ENCODE measurements around the gene HOXC12. TPM values are rescaled to one million over a fixed set of nuclear protein-coding genes. Genes with fewer than 3 reads are reported as not detected.

The HOXC12 gene
- total RNA-seq, 4 donors from 2014 or later, result not detected

DNA sequence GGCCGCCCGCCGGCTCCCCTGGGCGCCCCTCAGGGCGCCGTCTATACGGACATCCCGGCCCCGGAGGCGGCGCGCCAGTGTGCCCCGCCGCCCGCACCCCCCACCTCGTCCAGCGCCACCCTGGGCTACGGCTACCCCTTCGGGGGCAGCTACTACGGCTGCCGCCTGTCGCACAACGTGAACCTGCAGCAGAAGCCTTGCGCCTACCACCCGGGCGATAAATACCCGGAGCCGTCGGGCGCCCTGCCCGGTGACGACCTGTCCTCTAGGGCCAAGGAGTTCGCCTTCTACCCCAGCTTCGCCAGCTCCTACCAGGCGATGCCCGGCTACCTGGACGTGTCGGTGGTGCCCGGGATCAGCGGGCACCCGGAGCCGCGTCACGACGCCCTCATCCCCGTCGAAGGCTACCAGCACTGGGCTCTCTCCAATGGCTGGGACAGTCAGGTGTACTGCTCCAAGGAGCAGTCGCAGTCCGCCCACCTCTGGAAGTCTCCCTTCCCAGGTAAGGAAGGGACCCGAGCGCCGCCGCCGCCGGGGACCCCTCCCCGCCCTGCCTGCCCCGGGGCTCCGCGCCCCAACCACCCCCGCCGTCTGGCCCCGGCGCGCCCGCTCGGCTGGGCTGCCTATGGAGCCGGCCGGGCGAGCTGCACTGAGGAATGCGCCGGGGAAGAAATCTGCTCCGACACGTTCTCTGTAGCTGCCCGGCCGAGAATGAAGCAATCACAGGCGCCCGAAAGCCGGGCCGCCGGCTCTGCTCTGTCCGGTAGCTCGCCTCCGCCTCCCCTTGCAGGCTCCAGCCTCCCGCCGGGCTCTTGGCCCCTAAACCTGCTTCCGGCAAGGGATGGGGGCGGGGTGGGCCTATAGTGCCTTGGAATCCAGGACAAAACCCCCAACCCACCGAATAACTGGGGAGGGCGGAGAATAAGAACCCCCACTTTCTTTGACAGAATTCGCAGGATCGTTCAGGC lies 15.3 kb upstream of the HOXC12 start:
- Histone ChIP-seq H3K4me3 (no peak overlapping the region), H3K27me3 (peaks cover 0 to 77% of the 10 kb centered on the region in 2 donors)
- DNase-seq, result peak in 1 of 3 donors; percentile 43

DNA sequence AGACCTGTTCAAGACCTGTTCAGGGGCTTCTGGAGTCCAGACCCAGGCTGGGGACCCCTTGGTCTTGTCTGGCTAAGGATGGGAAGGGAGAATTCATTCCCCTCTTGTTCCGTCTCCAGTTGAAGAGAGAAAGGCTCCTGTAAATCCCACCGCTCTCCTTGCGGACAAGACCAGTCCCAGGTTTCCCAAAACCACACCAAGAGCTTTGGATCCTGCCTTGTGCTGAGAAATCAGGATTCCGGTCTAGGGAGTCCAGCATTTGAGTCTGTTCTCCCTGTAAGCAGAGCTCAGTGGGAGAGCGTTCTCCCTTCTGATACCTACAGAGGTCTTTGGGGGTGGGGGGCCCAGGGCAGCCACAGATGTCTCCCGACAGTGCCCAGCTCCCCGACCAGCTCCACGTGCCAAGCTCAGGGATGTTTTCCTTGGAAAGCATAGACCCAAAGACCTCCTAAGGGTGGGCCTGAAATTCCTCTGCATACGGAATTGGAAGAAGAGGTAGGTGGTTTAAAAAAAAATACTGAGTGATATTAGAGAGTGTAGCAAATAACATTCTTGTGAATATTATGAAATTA lies 14.2 kb upstream of the HOXC12 start:
- Histone ChIP-seq H3K27me3 (peaks cover 0 to 83% of the 10 kb centered on the region in 2 donors), H3K9me3 (peaks cover 0 to 9% (median 0%) of the 10 kb centered on the region in 4 donors), H3K4me3 (no peak overlapping the region), H3K36me3 (no peaks in the 10 kb centered on the region), H3K4me1 (peaks cover 0 to 13% (median 0%) of the 10 kb centered on the region in 4 donors), H3K27ac (no peak overlapping the region)
- TF ChIP-seq, protein P1, sequence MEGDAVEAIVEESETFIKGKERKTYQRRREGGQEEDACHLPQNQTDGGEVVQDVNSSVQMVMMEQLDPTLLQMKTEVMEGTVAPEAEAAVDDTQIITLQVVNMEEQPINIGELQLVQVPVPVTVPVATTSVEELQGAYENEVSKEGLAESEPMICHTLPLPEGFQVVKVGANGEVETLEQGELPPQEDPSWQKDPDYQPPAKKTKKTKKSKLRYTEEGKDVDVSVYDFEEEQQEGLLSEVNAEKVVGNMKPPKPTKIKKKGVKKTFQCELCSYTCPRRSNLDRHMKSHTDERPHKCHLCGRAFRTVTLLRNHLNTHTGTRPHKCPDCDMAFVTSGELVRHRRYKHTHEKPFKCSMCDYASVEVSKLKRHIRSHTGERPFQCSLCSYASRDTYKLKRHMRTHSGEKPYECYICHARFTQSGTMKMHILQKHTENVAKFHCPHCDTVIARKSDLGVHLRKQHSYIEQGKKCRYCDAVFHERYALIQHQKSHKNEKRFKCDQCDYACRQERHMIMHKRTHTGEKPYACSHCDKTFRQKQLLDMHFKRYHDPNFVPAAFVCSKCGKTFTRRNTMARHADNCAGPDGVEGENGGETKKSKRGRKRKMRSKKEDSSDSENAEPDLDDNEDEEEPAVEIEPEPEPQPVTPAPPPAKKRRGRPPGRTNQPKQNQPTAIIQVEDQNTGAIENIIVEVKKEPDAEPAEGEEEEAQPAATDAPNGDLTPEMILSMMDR (IDR thresholded peaks at IDR 0.05), result no peak
- TF ChIP-seq POLR2A (IDR thresholded peaks at IDR 0.05), result no peak
- DNase-seq, result peak in 1 of 3 donors; percentile 11

More for the DNA sequence above, 15.3 kb upstream of the HOXC12 start:
- Histone ChIP-seq H3K4me1 (peaks cover 0 to 13% (median 0%) of the 10 kb centered on the region in 4 donors), H3K9me3 (peaks cover 0 to 9% (median 0%) of the 10 kb centered on the region in 4 donors), H3K36me3 (no peaks in the 10 kb centered on the region), H3K27ac (no peak overlapping the region)
- TF ChIP-seq POLR2A (IDR thresholded peaks at IDR 0.05), result no peak
- TF ChIP-seq, protein P1 (IDR thresholded peaks at IDR 0.05), result no peak

DNA sequence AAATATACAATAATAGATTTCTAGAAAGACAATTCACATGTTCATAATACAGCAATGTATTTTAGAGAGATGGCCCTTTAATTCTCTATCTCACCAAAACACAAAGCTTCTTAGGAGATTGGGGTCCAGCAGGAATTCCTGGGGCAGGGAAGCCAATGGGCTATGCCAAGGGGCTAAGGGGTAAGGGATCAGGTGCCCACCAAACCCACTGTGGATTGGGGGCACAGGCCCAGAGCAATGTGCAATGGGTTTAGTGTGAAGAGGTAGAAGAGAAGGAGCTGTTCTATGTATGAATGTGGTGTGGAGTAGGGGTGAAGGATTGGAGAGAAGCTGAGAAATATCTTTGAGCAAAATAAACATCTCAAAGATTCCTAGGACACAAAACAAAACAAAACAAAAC lies 13.5 kb upstream of the HOXC12 start:
- peaks cover 0 to 77% of the 10 kb centered on the region in 2 donors for H3K27me3 ChIP-seq
- DNase-seq, result no peak

GRCh38 chr12:53941750-53942149 lies 13.0 kb upstream of the HOXC12 start:
- no peak for DNase-seq
- H3K36me3 ChIP-seq, result no peaks in the 10 kb centered on the region
- H3K9me3 ChIP-seq, result peaks cover 0 to 9% (median 0%) of the 10 kb centered on the region in 4 donors
- TF ChIP-seq, protein P1 (IDR thresholded peaks at IDR 0.05), result no peak
- TF ChIP-seq POLR2A (IDR thresholded peaks at IDR 0.05), result no peak
- H3K27ac ChIP-seq, result no peak overlapping the region
- no peak overlapping the region for H3K4me3 ChIP-seq
- H3K27me3 ChIP-seq, result peaks cover 0 to 72% of the 10 kb centered on the region in 2 donors
- peaks cover 0 to 13% (median 0%) of the 10 kb centered on the region in 4 donors for H3K4me1 ChIP-seq

More for the DNA sequence above, 13.5 kb upstream of the HOXC12 start:
- no peak overlapping the region for H3K4me3 ChIP-seq
- no peaks in the 10 kb centered on the region for H3K36me3 ChIP-seq
- H3K4me1 ChIP-seq, result peaks cover 0 to 13% (median 0%) of the 10 kb centered on the region in 4 donors
- no peak overlapping the region for H3K27ac ChIP-seq
- peaks cover 0 to 9% (median 0%) of the 10 kb centered on the region in 4 donors for H3K9me3 ChIP-seq
- TF ChIP-seq, protein P1 (IDR thresholded peaks at IDR 0.05), result no peak
- no peak for TF ChIP-seq POLR2A (IDR thresholded peaks at IDR 0.05)

DNA sequence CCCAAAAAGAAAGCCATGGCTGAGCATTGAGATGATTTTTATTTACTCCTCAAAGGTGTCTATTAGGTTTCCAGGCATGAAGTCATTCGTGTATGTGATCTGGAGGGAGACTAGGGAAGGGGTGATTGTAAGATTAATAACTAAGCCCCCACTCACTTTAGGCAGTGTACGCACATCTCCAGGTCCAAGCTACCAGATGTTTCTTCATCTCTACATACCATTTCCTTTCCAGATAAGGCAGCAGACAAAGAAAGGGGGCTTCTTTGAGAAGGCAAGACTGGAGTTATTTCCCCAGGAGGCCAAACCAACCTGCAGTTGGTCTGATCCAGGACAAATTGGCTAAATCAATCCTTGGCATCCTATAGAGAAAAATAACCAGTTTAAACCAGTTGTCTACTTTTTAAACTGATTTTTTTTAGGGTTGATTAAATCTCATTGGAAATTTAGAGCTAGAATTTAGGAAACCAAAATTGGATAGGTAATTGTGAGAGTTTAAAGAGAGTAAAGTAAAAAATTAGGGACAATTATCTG lies 12.2 kb upstream of the HOXC12 start:
- H3K36me3 ChIP-seq, result no peaks in the 10 kb centered on the region
- TF ChIP-seq POLR2A (IDR thresholded peaks at IDR 0.05), result no peak
- TF ChIP-seq, protein P1 (IDR thresholded peaks at IDR 0.05), result no peak

More for the DNA sequence above, 12.2 kb upstream of the HOXC12 start:
- no peak overlapping the region for H3K4me3 ChIP-seq
- H3K4me1 ChIP-seq, result peaks cover 0 to 13% (median 0%) of the 10 kb centered on the region in 4 donors
- H3K27me3 ChIP-seq, result peaks cover 0 to 69% of the 10 kb centered on the region in 2 donors
- H3K27ac ChIP-seq, result no peak overlapping the region
- no peak for DNase-seq
- peaks cover 0 to 9% (median 0%) of the 10 kb centered on the region in 4 donors for H3K9me3 ChIP-seq
